A549 (cell line): ENCODE results near the gene AQP12B. TPM values are rescaled to one million over a fixed set of nuclear protein-coding genes. Genes with fewer than 3 reads are reported as not detected.

ENCODE experiments used
- ATAC-seq, 2 experiments: fragments of 200-7000 bp in 1 of 2; fragments of >200 bp in 1 of 2; cut with Nextera tagmentation in 1 of 2; cut with Tn5 transposase in 1 of 2; 3 replicates each; pipeline versions ENCODE4 v1.8.0 to v1.9.1; 2018 to 2020; ENCODE audit warnings: mild to moderate bottlenecking in 1 of 2, moderate library complexity in 1 of 2
- CTCF ChIA-PET: fragments of 300-600 bp; sonication (Branson Sonifier 250); formaldehyde crosslinking; extraction: SDS; loops from one replicate; lab custom pipeline; 2021; ENCODE audit warnings: antibody characterized with exemption, inconsistent platforms; lab: Yijun Ruan, JAX
- POLR2A ChIA-PET: fragments of 350-600 bp; formaldehyde crosslinking; extraction: SDS; loops from one replicate; lab custom pipeline; 2021; ENCODE audit warnings: antibody characterized with exemption, inconsistent platforms; lab: Yijun Ruan, JAX
- DNase-seq, 2 experiments: peaks; one replicate each; pipeline versions ENCODE4 v3.0.0 to v3.0.0-alpha.2; 2011 to 2016; ENCODE audit warnings: low read depth in 1 of 2, low spot score in 1 of 2
- FAIRE-seq: peaks from 2 replicates; lab custom pipeline; 2011; peaks lifted over from hg19 to GRCh38; lab: Jason Lieb, UNC
- H3K27ac ChIP-seq, 2 experiments: fragments of >200 bp; sonication (Bioruptor Twin); formaldehyde crosslinking; 3 replicates each; pipeline ENCODE4 v1.5.1; 2016 to 2017
- H3K4me1 ChIP-seq: fragments of >200 bp; sonication (Bioruptor Twin); formaldehyde crosslinking; 3 replicates; pipeline ENCODE4 v1.6.1; 2016
- H3K4me2 ChIP-seq: fragments of >200 bp; sonication (Bioruptor Twin); formaldehyde crosslinking; 3 replicates; pipeline ENCODE4 v1.6.1; 2016
- H3K4me3 ChIP-seq: fragments of >200 bp; sonication (Bioruptor Twin); formaldehyde crosslinking; 3 replicates; pipeline ENCODE4 v1.5.1; 2016
- H3K9me3 ChIP-seq: fragments of >200 bp; sonication (Bioruptor Twin); formaldehyde crosslinking; 3 replicates; pipeline ENCODE4 v1.6.1; 2016
- ATOH8 ChIP-seq: fragments of 250-450 bp; sonication (Bioruptor Pico); IDR thresholded peaks from 2 replicates; pipeline ENCODE4 v1.5.0; 2020; ENCODE audit warnings: low read depth, mild to moderate bottlenecking, moderate library complexity
- BCL3 ChIP-seq: fragments of >200 bp; sonication (Bioruptor Twin); formaldehyde crosslinking; IDR thresholded peaks from 3 replicates; pipeline ENCODE4 v1.6.1; 2016
- CEBPB ChIP-seq, 2 experiments: fragments of >200 bp in 1 of 2; sonication (Bioruptor Twin) in 1 of 2; formaldehyde crosslinking in 1 of 2; IDR thresholded peaks; 2 replicates each; pipeline ENCODE4 v1.6.1; 2012 to 2016
- CTCF ChIP-seq: fragments of >200 bp; sonication (Bioruptor Twin); formaldehyde crosslinking; IDR thresholded peaks from 3 replicates; pipeline ENCODE4 v1.5.1; 2016
- E2F6 ChIP-seq: IDR thresholded peaks from 2 replicates; pipeline ENCODE4 v1.6.1; 2012; ENCODE audit warnings: low read depth, borderline replicate concordance
- EHF ChIP-seq: fragments of 250-450 bp; sonication (Bioruptor Pico); IDR thresholded peaks from 2 replicates; pipeline ENCODE4 v1.5.0; 2020; ENCODE audit warnings: mild to moderate bottlenecking
- ELK1 ChIP-seq: fragments of 150-350 bp; IDR thresholded peaks from 2 replicates; pipeline ENCODE4 v1.6.1; 2014; ENCODE audit warnings: low read depth, mild to moderate bottlenecking, low read length
- FOXS1 ChIP-seq: fragments of 250-450 bp; sonication (Bioruptor Pico); IDR thresholded peaks from 2 replicates; pipeline ENCODE4 v1.5.0; 2020; ENCODE audit warnings: mild to moderate bottlenecking, moderate library complexity
- HDAC2 ChIP-seq: fragments of 200-600 bp; sonication (generic); IDR thresholded peaks from 2 replicates; pipeline ENCODE4 v1.6.1; 2016
- HOXA7 ChIP-seq: fragments of 250-450 bp; sonication (Bioruptor Pico); IDR thresholded peaks from 2 replicates; pipeline ENCODE4 v1.5.0; 2020; ENCODE audit warnings: mild to moderate bottlenecking, moderate library complexity
- HOXB13 ChIP-seq: fragments of 250-450 bp; sonication (Bioruptor Pico); IDR thresholded peaks from 2 replicates; pipeline ENCODE4 v1.5.0; 2020; ENCODE audit warnings: low read depth, mild to moderate bottlenecking, moderate library complexity
- HOXB5 ChIP-seq: fragments of 250-450 bp; sonication (Bioruptor Pico); IDR thresholded peaks from 2 replicates; pipeline ENCODE4 v1.5.0; 2020; ENCODE audit warnings: mild to moderate bottlenecking, moderate library complexity
- JUN ChIP-seq, 2 experiments: fragments of >200 bp; sonication (Bioruptor Twin); formaldehyde crosslinking; IDR thresholded peaks; 2 replicates in 1 of 2; 3 replicates in 1 of 2; pipeline ENCODE4 v1.6.1; 2016 to 2017
- JUNB ChIP-seq: fragments of >200 bp; sonication (Bioruptor Twin); formaldehyde crosslinking; IDR thresholded peaks from 2 replicates; pipeline ENCODE4 v1.6.1; 2016
- KDM1A ChIP-seq: fragments of 200-600 bp; sonication (generic); IDR thresholded peaks from 2 replicates; pipeline ENCODE4 v1.6.1; 2016; ENCODE audit warnings: low read depth, mild to moderate bottlenecking
- KDM5A ChIP-seq: fragments of 200-600 bp; sonication (generic); IDR thresholded peaks from 2 replicates; pipeline ENCODE4 v1.6.1; 2016; ENCODE audit warnings: antibody characterized with exemption, mild to moderate bottlenecking
- MAFK ChIP-seq: fragments of 450-650 bp; IDR thresholded peaks from 2 replicates; pipeline ENCODE4 v1.6.1; 2014; ENCODE audit not compliant: partially characterized antibody
- NPAS2 ChIP-seq: fragments of 250-450 bp; sonication (Bioruptor Pico); IDR thresholded peaks from 2 replicates; pipeline ENCODE4 v1.8.0; 2022; ENCODE audit warnings: mild to moderate bottlenecking, moderate library complexity, borderline replicate concordance
- PHF8 ChIP-seq: fragments of 200-600 bp; sonication (generic); IDR thresholded peaks from 2 replicates; pipeline ENCODE4 v1.6.1; 2016; ENCODE audit warnings: low read depth, mild to moderate bottlenecking, antibody characterized with exemption, moderate library complexity, borderline replicate concordance
- RAD21 ChIP-seq, 2 experiments: fragments of >200 bp in 1 of 2; sonication (Bioruptor Twin) in 1 of 2; formaldehyde crosslinking in 1 of 2; IDR thresholded peaks in 1 of 2; conservative IDR thresholded peaks in 1 of 2; 2 replicates in 1 of 2; 3 replicates in 1 of 2; pipeline ENCODE4 v1.6.1; 2012 to 2018; ENCODE audit warnings: inconsistent platforms in 1 of 2
- RCOR1 ChIP-seq: fragments of 150-350 bp; IDR thresholded peaks from 2 replicates; pipeline ENCODE4 v1.6.1; 2014; ENCODE audit warnings: antibody characterized with exemption, low read length, low read depth
- RFX5 ChIP-seq: fragments of 450-650 bp; IDR thresholded peaks from 2 replicates; pipeline ENCODE4 v1.7.1; 2014; ENCODE audit warnings: antibody characterized with exemption, mild to moderate bottlenecking, moderate library complexity
- RNF2 ChIP-seq: fragments of 200-600 bp; sonication (generic); IDR thresholded peaks from 2 replicates; pipeline ENCODE4 v1.6.1; 2016; ENCODE audit warnings: low read depth, mild to moderate bottlenecking, antibody characterized with exemption, moderate library complexity, borderline replicate concordance
- ZC3H11A ChIP-seq: fragments of 450-650 bp; IDR thresholded peaks from 2 replicates; pipeline ENCODE4 v1.6.1; 2014; ENCODE audit warnings: antibody characterized with exemption, mild to moderate bottlenecking
- ZNF302 ChIP-seq: fragments of 250-450 bp; sonication (Bioruptor Pico); IDR thresholded peaks from 2 replicates; pipeline ENCODE4 v1.9.0; 2021; ENCODE audit warnings: inconsistent platforms, mild to moderate bottlenecking, moderate library complexity
- WGBS: methylation state at CpG from one replicate; pipeline ENCODE4 v1.1.6; 2017; ENCODE audit errors: missing lambda C conversion rate; 5-methylcytosine and 5-hydroxymethylcytosine counted together
- polyA plus RNA-seq, 4 experiments: library from polyadenylated mRNA; depleted of rRNA in 3 of 4; stranded (reverse); fragments of >200 nt; fragmentation: RNase III in 1 of 4; extraction: RNeasy Plus Mini Kit Qiagen cat#74134 plus additional on column Dnase treatment in 1 of 4; gene quantifications; 2 replicates in 3 of 4; 3 replicates in 1 of 4; pipeline ENCODE4 v1.2.3, GENCODE V29; 2011 to 2017

The AQP12B gene
- polyA plus RNA-seq, 2 of the 4 experiments (the other 2 are of a cell fraction), result not detected

- no peak for TF ChIP-seq CTCF
- TF ChIP-seq RCOR1, result no peak
- no peak for TF ChIP-seq RFX5
- TF ChIP-seq JUNB, result no peak
- TF ChIP-seq PHF8, result no peak
- no peak for TF ChIP-seq BCL3
- TF ChIP-seq CEBPB (IDR thresholded peaks at IDR 0.05), result no peak
These were observed 42.6 kb upstream of the AQP12B start (continued) for GRCh38 chr2:240725266-240725665.

GRCh38 chr2:240724431-240724830, 41.7 kb upstream of the AQP12B start:
- no peak for TF ChIP-seq MAFK
- TF ChIP-seq BCL3, result no peak
- TF ChIP-seq FOXS1, result no peak
- TF ChIP-seq JUN (IDR thresholded peaks at IDR 0.05), result no peak
- no peak for TF ChIP-seq JUNB
- TF ChIP-seq HOXA7, result no peak
- no peak for TF ChIP-seq ZC3H11A
- no peak for TF ChIP-seq ATOH8 (CRISPR knock-in tag)
- no peak for TF ChIP-seq KDM1A
- no peak for TF ChIP-seq HDAC2
- no peak for TF ChIP-seq CEBPB (IDR thresholded peaks at IDR 0.05)
- TF ChIP-seq CTCF, result no peak
- TF ChIP-seq HOXB5 (CRISPR knock-in tag), result no peak
- TF ChIP-seq HOXB13, result no peak
- no peaks in the 10 kb centered on the region for H3K9me3 ChIP-seq
- no peak overlapping the region for H3K27ac ChIP-seq
- 73% methylated on average over 9 of the region's 10 CpGs for WGBS
- ChIA-PET CTCF (interaction anchor here (1.5 kb wide), 1 partner anchor 14 kb away, joined by 4 read pairs; no protein-coding TSS in a partner anchor), POLR2A (no interaction called here)
- no peak overlapping the region for H3K4me2 ChIP-seq
- H3K4me1 ChIP-seq, result no peaks in the 10 kb centered on the region
- no peak for DNase-seq
- no peak for ATAC-seq
- H3K4me3 ChIP-seq, result no peak overlapping the region
- FAIRE-seq, result no peak

- FAIRE-seq, result no peak
- no peak for TF ChIP-seq ATOH8 (CRISPR knock-in tag)
- TF ChIP-seq EHF (CRISPR knock-in tag), result no peak
- no peak for TF ChIP-seq KDM5A
- no peak for TF ChIP-seq KDM1A
- TF ChIP-seq JUNB, result no peak
- no peak for TF ChIP-seq HOXB13
- TF ChIP-seq E2F6, result no peak
- no peak for TF ChIP-seq RAD21 (conservative IDR thresholded peaks at IDR 0.05 in 1 of 2, IDR thresholded peaks at IDR 0.05 in 1 of 2)
- TF ChIP-seq RCOR1, result no peak
- TF ChIP-seq ZNF302 (CRISPR knock-in tag), result no peak
- TF ChIP-seq ELK1, result no peak
- no peak for TF ChIP-seq RFX5
- TF ChIP-seq RNF2, result no peak
- TF ChIP-seq HOXB5 (CRISPR knock-in tag), result no peak
- no peak for TF ChIP-seq NPAS2 (CRISPR knock-in tag)
These were observed 41.2 kb upstream of the AQP12B start for GRCh38 chr2:240723851-240724250.

More at GRCh38 chr2:240723851-240724250, 41.2 kb upstream of the AQP12B start:
- WGBS, result 84% methylated on average over 5 of the region's 9 CpGs
- DNase-seq (no peak), ATAC-seq (no peak)
- Histone ChIP-seq H3K4me2 (no peak overlapping the region), H3K9me3 (no peaks in the 10 kb centered on the region), H3K27ac (no peak overlapping the region), H3K4me1 (no peaks in the 10 kb centered on the region), H3K4me3 (no peak overlapping the region)
- POLR2A ChIA-PET, result no interaction called here
- CTCF ChIA-PET, result interaction anchor here (1.5 kb wide), 1 partner anchor 15 kb away, joined by 4 read pairs; no protein-coding TSS in a partner anchor
